NCI-H1417 treated with DMSO at 0.1 percent for 48 hours (cell line): ENCODE measurements around the gene ZNF20.
"Not testable (repeated sequence)": the region's sequence is repeated elsewhere in the genome, so short reads cannot be mapped to it uniquely, and the experiment has no call there.

Experiments used
- DNase-seq: peaks from one replicate; lab custom pipeline; 2025; lab: John Stamatoyannopoulos, UW

The ZNF20 gene

DNA sequence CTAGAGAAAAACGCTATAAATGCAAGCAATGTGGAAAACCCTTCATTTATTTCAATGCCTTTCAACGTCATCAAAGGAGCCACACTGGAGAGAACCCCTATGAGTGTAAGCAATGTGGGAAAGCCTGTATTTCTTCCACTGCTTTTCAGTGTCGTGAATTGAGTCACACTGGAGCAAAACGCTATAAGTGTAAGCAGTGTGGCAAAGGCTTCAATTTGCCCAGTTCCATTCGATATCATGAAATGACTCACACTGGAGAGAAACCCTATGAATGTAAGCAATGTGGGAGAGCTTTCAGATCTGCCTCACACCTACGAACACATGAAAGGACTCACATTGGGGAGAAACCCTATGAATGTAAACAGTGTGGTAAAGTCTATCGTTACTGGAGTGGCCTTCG lies 27.4 kb downstream of the ZNF20 start:
- no peak for DNase-seq

DNA sequence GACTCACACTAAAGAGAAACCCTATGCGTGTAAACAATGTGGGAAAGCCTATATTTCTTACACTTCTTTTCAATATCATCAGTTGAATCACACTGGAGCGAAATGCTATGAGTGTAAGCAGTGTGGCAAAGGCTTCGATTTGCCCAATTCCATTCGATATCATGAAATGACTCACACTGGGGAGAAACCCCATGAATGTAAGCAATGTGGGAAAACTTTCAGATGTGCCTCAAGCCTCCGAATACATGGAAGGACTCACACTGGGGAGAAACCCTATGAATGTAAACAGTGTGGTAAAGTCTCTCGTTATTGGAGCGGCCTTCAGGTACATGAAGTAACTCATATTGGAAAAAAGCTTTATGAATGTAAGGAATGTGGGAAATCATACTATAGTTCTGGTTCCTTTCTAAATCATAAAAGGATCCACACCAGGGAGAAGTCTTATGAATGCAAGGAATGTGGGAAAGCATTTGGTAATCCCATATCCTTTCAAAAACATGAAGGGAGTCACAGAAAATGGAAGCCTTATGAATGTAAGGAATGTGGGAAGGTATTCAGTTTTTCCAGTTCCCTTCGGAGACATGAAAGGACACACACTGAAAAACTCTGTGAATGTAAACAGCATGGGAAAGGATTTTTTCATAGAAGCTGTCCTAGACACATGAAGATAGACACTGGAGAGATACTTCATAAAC lies 28.1 kb downstream of the ZNF20 start:
- DNase-seq, result no peak

DNA sequence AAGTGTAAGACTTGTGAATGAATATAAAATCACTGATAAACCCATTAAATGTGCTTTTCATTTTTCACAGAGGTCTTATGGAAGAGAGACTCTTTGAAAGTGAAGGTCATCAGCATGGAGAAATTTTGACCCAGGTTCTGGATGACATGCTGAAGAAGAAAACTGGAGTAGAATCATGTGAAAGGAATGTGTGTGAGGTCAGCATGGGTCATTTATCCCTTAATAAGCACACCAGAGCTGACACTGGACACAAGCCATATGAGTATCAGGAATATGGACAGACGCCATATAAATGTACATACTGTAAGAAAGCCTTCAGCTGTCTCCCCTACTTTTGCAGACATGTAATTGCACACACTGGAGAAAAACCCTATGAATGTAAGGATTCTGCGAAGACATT lies 29.0 kb downstream of the ZNF20 start:
- no peak for DNase-seq

DNA sequence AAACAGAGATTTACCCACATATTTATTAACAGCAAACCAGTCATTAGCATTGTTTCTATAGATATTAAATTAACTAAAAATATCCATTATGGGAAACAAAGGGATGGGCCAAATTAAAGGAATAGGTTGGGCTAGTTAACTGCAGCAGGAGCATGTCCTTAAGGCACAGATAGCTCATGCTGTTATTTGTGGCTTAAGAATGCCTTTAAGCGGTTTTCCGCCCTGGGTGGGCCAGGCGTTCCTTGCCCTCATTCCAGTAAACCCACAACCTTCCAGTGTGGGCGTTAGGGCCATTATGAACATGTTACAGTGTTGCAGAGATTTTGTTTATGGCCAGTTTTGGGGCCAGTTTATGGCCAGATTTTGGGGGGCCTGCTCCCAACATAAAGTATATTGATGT lies 36.2 kb downstream of the ZNF20 start:
- not testable (repeated sequence) for DNase-seq

DNA sequence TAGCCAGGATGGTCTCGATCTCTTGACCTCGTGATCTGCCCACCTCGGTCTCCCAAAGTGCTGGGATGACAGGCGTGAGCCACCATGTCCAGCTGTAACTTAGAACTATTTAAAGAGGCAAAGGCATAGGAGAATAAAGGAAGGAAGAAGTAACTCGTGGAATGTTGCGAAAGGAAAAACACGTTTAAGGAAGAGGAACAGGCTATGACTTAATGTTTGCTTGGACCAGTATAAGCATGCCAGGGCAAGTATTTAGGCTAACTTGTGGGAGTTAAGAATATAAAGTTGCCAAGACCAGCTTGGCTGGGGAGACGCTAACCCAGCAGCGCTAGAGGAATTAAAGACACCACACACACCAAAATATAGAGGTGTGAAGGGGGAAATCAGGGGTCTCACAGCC lies 42.1 kb downstream of the ZNF20 start:
- DNase-seq, result no peak

DNA sequence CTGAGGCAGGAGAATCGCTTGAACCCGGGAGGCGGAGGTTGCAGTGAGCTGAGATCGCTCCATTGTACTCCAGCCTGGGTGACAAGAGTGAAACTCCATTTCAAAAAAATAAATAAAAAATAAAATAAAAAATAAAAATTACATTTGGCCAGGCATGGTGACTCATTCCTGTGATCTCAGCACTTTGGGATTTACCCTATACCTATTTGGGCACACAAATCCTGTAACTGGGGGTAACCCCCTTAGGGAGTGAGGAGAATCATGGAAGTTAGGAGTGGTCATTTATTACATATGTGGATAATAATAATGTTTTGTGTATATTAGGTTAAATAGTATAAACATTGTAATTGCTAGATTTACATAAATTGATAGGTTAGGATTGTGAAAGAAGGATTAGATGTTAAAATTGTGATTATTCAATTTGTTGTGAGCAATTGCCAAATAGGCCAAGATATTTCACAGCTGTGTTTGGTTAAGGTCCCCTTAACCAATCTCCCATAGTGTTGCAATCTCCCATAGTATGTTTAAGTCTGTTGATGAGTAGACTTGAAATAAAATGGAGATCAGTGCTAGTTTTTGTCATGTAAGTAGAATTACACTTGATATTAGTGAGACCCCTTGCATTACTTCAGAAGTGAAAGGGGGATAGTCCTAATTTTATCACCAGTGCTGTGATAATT lies 44.9 kb downstream of the ZNF20 start:
- no peak for DNase-seq

DNA sequence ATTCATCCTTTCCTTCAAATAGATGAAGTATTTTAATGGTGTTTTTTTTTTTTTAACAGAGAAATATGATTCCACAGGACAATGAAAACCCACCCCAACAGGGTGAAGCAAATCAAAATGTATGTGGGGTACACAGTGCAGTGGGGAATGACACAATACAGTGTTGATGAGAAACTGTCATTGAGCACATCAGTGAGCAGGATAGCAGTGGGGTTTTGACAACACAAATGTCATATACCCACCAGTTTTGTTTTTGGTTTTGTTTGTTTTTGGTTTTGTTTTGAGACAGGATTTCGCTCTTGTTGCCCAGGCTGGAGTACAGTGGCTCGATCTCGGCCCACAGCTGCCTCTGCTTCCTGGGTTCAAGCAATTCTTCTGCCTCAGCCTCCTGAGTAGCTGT lies 46.4 kb downstream of the ZNF20 start:
- DNase-seq, result no peak

DNA sequence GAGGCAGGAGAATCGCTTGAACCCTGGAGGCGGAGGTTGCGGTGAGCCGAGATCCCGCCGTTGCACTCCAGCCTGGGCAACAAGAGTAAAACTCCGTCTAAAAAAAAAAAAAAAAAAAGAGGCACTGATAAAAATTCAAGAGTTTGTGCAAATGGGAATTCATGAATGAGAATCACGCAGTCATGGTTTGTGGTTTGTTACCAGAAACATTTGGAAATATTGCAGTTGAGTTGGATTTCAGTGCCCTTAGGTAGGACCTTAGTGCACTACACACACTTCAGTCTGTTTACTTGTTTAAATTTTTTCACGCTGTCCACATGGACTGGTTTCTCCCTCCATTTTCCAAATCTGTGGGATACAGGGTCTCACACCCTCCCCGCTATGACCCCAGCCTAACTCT lies 47.2 kb downstream of the ZNF20 start:
- no peak for DNase-seq

DNA sequence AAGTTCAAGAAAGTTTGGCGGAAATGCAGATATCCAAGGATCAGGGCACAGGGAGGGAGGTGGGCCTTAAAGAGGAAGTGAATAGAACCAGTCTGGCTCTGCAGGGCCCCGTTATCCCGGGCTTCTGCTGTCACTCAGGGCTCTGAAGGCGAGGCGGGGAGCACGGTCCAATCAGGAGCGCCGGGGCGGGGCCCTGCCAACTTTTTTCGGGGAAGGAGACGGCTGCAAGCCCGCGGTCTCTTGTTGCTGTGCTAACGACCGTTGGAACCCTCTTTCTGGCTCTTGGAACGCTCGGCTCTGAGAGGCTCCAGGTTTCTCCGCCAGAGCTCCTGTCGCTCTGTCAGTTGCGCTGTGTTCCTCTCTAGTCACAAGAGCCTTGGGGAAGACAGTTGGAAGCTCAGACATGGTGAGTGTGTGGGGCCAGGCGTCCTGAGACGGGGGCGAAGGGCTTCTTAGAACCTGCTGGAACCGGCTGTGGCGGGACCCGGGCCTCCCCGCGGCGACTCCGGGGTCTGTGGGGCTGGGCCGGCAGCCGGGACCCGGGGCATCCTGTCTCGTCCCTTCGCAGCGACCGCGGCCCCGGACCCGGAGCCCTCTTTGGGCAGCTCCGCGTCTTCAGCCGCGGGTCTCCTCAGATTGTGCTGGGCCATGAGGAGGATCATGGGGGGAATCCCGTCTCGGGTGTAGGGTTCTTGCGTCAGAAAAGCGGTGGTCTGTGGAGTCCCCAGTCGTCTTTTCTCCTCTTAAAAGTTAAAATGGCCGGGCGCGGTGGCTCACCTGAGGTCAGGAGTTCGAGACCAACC lies 47.9 kb downstream of the ZNF20 start:
- no peak for DNase-seq

DNA sequence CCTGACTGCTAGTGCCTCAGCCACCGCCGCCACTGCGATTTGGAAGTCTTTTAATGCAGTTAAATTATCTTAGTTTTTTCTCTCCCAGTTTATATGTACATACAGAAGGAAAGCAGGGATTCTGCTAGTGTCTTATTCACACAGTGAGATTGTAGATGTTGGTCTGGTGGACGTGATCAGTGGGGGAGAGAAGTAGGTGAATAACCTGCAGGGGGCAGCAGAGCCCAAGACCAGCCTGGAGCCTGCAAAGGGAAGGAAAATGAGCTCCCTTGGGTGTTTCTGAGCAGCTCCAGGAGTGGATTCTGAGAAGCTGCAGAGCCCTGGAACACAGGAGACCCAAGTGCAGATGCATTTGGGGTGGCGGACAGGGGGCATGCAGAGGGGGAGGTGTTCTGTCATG lies 49.3 kb downstream of the ZNF20 start:
- no peak for DNase-seq

DNA sequence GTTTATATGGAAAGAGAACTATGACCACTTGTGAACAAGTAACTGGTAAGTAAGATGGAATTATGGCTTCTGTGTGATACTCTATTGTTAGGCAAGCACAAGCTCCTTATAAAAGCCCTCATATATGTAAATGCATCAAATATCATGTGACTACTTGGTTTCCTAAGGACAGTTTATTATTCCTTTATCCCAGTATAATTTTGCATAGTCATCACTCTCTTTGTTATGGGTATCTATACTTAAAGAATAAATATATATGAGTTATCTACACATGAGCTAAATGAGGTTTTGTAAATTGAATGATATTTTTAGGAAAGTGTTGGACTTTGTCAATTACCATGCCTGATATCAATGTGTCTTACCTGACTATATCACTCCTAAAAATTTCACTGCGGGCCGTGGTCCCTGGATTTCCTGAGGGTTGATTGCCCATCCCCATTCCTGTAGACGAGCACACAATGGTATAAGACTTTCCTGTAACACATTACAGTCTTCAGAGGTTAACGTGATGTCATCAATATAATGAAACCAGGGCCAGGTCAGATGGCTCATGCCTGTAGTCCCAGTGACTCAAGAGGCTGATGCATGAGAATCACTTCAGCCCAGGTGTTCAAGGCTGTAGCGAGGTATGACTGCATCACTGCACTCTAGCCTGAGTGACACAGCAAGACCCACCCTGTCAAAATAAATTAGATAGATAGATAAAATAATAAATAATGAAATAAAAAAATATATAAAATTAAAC lies 54.9 kb downstream of the ZNF20 start:
- DNase-seq, result no peak

DNA sequence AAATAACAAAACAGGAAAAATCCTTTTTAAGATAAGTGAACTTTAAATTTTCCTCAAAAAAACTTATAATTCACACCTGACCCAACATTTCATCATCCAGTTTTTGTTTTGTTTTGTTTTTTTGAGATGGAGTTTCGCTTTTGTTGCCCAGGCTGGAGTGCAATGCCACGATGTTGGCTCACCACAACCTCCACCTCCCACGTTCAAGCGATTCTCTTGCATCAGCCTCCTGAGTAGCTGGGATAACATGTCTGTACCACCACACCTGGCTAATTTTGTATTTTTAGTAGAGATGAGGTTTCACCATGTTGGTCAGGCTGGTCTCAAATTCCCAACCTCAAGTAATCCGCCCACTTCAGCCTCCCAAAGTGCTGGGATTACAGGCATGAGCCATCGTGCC lies 56.8 kb downstream of the ZNF20 start:
- not testable (repeated sequence) for DNase-seq
